Glutamatergic neuron (in vitro differentiated cells): ENCODE data around the gene DEFB123. TPM values are rescaled to one million over a fixed set of nuclear protein-coding genes. Genes with fewer than 3 reads are reported as not detected.

Source experiments
- DNase-seq: peaks from one replicate; pipeline ENCODE4 v3.0.0; 2022
- H3K27ac Mint-ChIP-seq: one replicate; pipeline ENCODE4 v1.8.0; 2020; ENCODE audit warnings: mild to moderate bottlenecking, mixed read lengths, inconsistent platforms; ENCODE audit not compliant: unreplicated experiment
- H3K27me3 Mint-ChIP-seq: one replicate; pipeline ENCODE4 v1.8.0; 2020; ENCODE audit warnings: mild to moderate bottlenecking, moderate library complexity, mixed read lengths, inconsistent platforms; ENCODE audit not compliant: unreplicated experiment
- H3K36me3 Mint-ChIP-seq: one replicate; pipeline ENCODE4 v1.8.0; 2020; ENCODE audit warnings: mild to moderate bottlenecking, mixed read lengths, inconsistent platforms; ENCODE audit not compliant: unreplicated experiment
- H3K4me1 Mint-ChIP-seq: one replicate; pipeline ENCODE4 v1.8.0; 2020; ENCODE audit warnings: mild to moderate bottlenecking, low read depth, mixed read lengths, inconsistent platforms; ENCODE audit not compliant: unreplicated experiment
- H3K4me3 Mint-ChIP-seq: one replicate; pipeline ENCODE4 v1.8.0; 2020; ENCODE audit warnings: mild to moderate bottlenecking, mixed read lengths, inconsistent platforms; ENCODE audit not compliant: unreplicated experiment
- H3K9me3 Mint-ChIP-seq: one replicate; pipeline ENCODE4 v1.8.0; 2020; ENCODE audit warnings: mild to moderate bottlenecking, moderate library complexity, mixed read lengths, inconsistent platforms; ENCODE audit not compliant: unreplicated experiment
- CTCF ChIP-seq: fragments of 200-600 bp; sonication (generic); IDR thresholded peaks from one replicate; pipeline ENCODE4 v1.5.0; 2021; ENCODE audit not compliant: partially characterized antibody, unreplicated experiment
- total RNA-seq: library from RNA; stranded (reverse); fragmentation: NEBNext Ultra II Directional; extraction: Animal tissue kit (Norgen Biotek cat#: 25700); gene quantifications from one replicate; pipeline ENCODE4 v1.2.1, GENCODE V29; 2021; ENCODE audit not compliant: unreplicated experiment

The DEFB123 gene
- total RNA-seq, 1 donor from 2014 or later = not detected

DNA sequence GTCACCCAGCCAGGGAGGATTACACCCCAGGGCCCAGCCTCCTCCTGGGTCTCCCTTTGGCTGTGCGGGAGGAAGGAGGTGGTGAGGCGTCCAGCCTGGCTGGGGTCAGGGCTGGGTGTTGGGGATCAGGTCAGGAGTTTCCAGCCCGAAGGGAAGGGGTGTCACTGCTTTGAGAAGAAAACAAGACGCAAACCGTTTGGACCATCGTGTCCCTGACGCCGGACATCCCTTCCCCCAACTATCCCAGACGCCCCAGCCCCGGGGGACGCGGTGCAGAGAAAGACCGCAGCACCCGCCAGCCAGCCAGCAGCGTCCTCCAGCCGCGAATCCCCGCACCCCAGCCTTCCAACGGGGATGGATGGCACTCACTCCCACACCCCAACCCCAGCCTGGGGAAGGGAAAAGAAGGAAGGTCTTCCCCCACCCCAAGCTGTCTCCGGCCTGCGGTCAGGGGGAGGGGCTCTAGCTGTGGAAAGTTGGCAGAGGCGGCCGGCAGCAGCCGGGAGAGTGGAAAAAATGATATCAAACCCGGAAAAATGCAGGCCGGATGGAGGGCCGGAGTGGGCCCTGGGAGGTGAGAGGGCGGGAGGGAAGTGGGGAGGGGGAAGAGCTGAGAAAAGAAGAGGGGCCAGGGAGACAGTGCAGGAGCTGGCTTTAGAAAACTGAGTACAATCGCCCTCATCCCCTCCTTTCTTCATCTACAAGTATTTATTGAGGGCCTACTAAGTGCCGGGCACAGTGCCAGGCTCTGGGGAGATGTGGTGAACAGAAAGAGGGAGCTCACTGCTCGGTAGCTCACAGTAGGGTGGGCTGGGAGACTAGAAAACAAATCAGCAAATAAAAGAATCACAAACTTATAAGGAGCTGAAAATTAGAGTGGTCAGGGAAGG is 45.3 kb downstream of the DEFB123 start:
- no peak for TF ChIP-seq CTCF
- no peaks in the 10 kb centered on the region for H3K9me3 Mint-ChIP-seq
- H3K4me1 Mint-ChIP-seq = no peaks in the 10 kb centered on the region
- no peak overlapping the region for H3K27ac Mint-ChIP-seq
- peaks cover 7% of the 10 kb centered on the region for H3K36me3 Mint-ChIP-seq
- H3K4me3 Mint-ChIP-seq = peak overlapping the region; percentile 27
- H3K27me3 Mint-ChIP-seq = peaks cover 19% of the 10 kb centered on the region
- peak; percentile 69 for DNase-seq

DNA sequence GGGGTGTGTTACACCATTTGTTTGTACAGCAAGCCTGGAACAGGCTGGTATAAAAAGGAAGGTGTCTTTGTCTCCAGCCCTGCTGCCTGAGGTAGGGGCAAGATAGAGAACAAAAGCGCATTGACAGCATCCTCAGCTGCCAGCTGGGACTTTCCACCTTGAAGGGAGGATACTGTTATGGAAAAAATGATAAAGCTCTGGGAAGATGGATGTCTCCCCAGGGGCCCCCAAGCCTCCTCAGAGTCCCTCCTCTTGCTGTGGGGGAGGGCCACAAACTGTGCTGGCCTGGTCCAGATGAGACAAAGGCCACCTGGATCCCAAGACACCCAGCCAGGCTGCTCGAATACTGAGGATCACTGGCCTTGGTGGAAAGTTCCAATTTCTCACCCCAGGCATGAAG is 47.7 kb downstream of the DEFB123 start:
- H3K36me3 Mint-ChIP-seq = peaks cover 7% of the 10 kb centered on the region
- DNase-seq = no peak
- H3K27me3 Mint-ChIP-seq = peaks cover 16% of the 10 kb centered on the region
- no peak for TF ChIP-seq CTCF
- H3K9me3 Mint-ChIP-seq = peaks cover 2% of the 10 kb centered on the region
- H3K4me3 Mint-ChIP-seq = no peak overlapping the region
- no peak overlapping the region for H3K27ac Mint-ChIP-seq
- H3K4me1 Mint-ChIP-seq = no peaks in the 10 kb centered on the region

DNA sequence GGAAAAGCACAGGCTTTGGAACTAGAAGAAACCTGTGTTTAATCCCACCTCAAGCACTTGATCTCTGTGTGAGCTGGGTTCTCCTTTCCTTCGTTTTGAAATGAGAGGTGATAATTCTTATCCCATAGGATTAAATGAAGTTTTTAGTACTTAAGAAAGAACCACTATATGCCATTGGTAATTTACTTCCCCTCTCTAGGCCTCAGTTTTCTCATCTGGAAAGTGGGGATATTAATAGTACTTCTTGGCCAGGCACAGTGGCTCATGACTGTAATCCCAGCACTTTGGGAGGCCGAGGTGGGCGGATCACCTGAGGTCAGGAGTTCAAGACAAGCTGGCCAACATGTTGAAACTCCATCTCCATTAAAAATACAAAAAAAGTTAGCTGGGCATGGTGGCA is 48.7 kb downstream of the DEFB123 start:
- no peak for TF ChIP-seq CTCF
- DNase-seq = no peak
- H3K36me3 Mint-ChIP-seq = peaks cover 7% of the 10 kb centered on the region
- H3K27ac Mint-ChIP-seq = no peak overlapping the region
- H3K4me1 Mint-ChIP-seq = no peaks in the 10 kb centered on the region
- peaks cover 10% of the 10 kb centered on the region for H3K27me3 Mint-ChIP-seq
- H3K9me3 Mint-ChIP-seq = peaks cover 2% of the 10 kb centered on the region
- H3K4me3 Mint-ChIP-seq = no peak overlapping the region

- no peak overlapping the region for H3K27ac Mint-ChIP-seq
- no peaks in the 10 kb centered on the region for H3K36me3 Mint-ChIP-seq
- no peak for DNase-seq
- peaks cover 2% of the 10 kb centered on the region for H3K9me3 Mint-ChIP-seq
- no peak for TF ChIP-seq CTCF
- no peaks in the 10 kb centered on the region for H3K4me1 Mint-ChIP-seq
- H3K4me3 Mint-ChIP-seq = no peak overlapping the region
- H3K27me3 Mint-ChIP-seq = peaks cover 3% of the 10 kb centered on the region
Observed at GRCh38 chr20:31490752-31491151, 50.3 kb downstream of the DEFB123 start.

GRCh38 chr20:31494131-31494530 is 53.7 kb downstream of the DEFB123 start:
- Mint-ChIP-seq H3K4me1 (no peaks in the 10 kb centered on the region), H3K9me3 (peaks cover 3% of the 10 kb centered on the region), H3K4me3 (no peak overlapping the region), H3K36me3 (no peaks in the 10 kb centered on the region), H3K27me3 (peaks cover 4% of the 10 kb centered on the region), H3K27ac (no peak overlapping the region)
- DNase-seq = peak; percentile 69
- TF ChIP-seq CTCF = peak; percentile 55
